DMS 273 treated with DMSO at 0.1 percent for 48 hours (cell line): ENCODE results near the gene NPVF.
A peak's percentile ranks its signal among the peaks of the same experiment; 100 is the strongest.

Experiments
- DNase-seq: peaks from one replicate; lab custom pipeline; 2025; lab: John Stamatoyannopoulos, UW

NPVF gene, protein sequence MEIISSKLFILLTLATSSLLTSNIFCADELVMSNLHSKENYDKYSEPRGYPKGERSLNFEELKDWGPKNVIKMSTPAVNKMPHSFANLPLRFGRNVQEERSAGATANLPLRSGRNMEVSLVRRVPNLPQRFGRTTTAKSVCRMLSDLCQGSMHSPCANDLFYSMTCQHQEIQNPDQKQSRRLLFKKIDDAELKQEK

DNA sequence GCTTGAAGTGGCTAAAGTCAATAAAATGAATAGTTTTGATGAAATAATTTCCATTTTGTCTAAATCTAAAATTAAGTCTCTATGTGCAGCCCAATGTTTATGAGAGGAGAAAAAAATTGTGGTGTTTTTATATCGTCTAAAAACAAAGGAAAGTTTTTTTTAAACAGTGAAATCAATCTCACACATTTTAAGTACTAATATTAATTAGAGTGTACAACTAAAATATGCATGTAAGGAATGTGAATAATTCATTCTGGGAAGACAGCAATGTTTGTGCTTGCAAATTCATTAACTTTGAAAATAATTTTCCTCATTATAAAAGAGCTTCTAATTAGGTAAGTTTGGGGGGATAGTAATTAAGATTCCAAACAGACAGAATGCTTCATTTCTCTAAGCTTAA, at the start of gene NPVF:
TSS of gene NPVF (minus strand) at position 101 of the 400 bp plus-strand sequence. CDS start at position 54, 47 bp downstream.
- no peak for DNase-seq

DNA sequence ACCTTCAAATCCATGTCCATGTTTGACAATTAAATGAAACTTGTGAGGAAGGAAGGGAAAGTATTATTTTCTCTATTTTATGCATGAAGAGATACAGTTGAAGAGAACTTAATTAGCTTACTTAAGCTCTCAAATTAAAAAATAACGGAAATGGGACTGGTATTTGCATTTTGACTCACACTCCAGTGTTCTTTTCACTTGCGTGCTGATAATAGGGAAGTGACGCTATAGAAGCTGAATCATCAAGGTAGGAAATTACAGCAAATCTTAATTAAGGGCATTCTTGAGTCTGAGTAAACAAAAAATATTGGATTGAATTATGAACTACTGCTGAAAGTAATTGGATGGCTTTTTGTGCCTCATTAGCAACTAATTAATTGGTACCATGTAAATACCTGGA, 44.0 kb upstream of the NPVF start:
- DNase-seq, result no peak

DNA sequence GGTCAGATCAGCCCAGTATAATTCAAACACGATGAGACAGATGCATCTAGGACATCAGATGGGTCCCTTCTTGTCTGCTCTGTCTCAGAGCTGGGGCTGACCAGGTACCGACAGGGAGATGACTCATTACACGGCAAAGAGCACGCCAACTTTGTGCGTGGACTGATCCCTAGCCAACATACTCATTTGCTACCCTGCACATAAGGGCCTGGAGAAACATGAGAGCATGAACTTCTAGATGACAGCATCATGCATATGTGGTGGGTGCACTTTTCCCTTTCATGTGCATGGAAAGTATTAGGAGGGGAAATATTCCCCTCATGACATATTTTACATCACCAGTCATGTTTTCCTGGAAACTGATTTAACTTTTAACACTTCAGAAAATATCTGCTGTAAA, 35.1 kb upstream of the NPVF start:
- DNase-seq, result no peak

DNA sequence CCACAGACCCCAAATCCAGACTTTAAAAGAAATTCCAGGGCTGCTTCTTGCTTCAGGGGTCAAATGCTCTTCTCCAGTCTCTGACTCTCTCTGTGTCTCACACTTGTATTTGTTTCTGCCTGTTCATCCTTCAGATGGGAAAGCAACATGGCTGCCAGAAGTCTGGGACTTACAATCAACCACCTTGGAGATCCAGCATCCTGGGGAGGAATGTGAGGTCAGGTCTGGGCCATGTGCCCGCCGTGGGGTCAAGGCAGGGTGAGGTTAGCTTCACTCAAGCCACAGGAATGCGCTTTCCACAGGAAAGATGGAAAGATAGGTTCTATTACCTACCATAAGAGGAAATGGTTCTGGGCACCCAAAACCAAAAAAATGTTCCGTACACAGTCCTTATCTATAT, 34.3 kb upstream of the NPVF start:
- no peak for DNase-seq

DNA sequence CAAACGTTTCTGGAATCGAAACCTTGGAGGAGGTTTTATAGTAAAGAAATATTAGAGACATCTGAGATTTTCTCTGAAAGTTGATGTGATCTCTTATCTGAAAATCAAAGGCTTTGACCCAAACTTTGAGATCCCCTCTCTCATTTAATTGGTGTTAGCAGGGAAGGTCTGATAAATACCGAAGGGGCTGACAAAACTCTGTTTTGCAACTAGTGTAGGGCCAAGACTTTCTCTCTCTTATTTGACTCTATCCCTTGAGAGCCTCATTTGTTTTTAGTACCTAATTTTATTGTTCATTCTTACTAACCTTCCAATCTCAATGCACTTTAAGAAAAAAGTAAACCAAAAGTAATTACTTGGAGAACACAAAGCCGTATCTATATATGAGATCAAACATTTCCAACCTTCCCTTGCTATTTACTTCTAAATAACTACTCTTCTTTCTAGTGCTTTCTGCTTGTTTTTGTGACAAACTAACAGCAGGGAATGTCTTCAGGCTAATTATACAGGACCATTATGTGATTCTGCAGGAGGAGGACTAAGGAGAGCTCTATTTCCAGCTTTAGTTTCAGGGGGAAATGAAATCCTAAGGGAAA, 33.4 kb upstream of the NPVF start:
- no peak for DNase-seq

DNA sequence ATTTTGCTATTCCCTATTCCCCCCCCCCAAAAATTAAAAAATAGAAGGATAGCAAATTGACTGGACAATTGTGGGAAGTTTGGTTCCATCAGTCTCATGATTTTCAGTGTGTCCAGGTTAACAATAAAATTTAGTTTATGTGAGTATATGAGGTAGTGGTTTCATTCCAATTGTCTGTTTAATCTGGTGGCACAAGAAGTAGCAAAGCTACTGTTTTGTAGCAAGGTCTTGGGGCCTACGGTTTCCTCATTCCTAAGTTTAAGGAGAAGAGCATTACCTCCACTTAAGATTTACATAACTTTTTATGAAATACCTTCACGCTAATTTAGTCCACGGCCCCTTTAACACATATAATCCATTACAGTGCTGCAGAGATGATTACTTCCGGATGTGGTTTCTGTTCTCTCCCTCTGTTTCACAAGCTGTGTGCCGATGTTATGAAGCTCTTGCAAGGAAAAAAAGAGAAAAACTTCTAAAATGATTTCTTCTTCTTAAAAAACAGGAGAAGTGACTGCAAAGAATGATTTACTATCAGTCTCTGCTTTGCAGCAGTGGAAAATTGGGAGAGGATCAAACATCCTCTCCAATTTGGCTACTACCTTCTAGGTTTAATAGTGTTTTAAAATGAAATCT, 32.7 kb upstream of the NPVF start:
- no peak for DNase-seq

DNA sequence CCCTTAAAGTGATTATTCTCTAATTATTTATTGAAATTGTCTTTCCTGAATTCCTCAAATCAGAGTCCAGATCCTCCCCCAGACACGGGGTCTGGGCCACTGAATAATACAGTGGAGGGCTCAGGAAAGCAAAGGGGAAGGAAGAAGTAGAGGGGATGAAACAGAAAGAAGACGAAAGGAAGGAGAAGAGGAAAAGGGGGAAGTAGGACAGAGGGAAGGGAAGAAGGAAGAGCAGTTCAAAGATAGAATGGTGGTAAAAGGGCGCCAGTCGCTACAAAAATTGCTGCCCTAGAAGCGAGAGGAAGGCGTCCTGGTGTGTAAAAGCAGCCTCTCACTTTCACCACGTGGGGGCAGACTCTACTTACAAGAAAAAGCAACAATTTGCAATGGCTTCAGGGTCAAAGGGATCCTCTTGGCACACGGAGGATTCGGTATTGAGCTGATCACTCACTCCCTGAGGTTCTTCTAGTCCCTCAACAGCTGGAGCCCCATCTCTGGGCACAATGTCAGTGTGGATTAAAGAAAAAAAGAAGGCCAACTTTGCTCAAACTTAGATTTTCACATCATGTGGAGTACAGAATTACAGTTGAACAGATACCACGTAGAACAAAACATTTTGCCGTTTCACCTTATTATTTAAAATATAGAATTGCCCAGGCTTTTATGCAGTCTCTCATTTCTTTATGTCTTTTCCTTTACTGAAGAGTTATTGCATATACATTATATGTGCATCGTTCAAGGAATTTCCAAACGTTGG, 31.4 kb upstream of the NPVF start:
- peak; percentile 78 for DNase-seq

DNA sequence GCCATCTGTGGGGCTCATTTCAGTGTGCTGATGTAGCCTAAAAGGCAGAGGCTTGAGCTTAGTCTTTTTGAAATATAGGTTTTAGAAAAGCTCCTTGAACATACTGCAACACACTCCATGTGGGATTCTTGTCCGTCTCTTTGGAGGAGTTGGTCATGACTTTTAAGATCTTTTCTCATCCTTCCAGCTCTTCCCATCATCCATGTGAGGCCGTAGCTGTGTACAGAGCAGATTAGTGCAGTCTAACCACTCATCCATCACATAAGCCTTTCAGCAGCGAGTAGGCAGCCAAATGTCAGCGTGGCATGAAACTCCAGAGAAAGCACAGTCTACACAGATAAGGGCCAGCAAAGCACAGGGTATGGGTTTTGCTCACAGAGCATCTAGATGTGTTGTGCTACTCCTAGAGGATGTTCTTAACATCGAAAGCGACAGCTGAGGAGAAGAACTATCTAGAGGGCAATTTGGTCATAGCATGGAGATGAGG, 28.1 kb upstream of the NPVF start:
- DNase-seq, result peak; percentile 81

DNA sequence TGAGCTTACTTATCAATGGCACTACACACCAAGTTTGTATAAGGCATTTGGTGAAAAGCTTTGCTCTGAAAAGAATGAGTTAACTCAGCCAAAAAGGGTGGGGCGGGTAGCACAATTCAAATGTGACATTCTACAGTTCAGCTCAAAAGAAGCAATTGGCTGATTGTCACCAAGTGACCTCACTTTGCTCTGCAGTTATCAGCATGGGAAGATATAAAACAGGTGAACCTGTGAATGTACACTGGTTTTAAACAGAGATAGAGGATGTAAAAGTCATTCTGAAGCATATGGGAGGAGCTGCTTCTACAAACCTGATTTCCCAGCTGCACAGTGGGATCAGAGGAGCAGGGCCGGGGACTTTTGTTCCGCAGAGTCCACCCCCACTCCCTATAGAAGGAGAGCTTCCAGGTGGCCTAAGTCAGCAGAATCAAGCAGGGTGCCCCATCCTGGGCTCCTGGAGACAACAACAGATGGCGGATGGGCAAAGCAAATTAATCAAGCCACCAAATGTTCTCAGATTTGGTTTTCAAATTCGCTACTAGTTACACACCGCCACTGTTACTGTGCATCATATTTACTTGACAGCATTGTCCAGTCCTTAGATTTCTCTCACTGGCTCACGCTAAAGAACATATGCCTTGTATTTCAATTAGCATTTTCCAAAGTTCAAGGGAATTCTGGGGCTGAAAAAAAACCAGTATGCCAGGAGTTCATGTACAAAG, 27.5 kb upstream of the NPVF start:
- peak; percentile 99 for DNase-seq

DNA sequence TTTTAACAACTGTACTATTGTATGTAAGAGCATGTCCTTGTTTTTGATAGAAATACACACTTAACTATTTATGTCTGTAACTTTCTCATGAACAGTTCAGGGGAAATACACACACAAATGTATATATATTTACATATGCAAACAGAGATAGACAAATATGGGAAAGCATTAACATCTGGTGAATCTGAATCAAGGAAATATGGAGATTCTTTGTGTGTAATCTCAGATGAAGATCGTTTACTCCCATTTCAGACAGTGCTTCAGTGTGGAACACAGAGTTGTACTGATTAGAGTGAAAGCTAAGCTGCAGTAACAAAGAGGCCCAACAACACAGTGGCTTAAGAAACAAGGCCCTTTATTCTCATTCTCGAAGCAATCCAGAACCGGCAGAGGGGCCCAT, 26.3 kb upstream of the NPVF start:
- DNase-seq, result no peak

DNA sequence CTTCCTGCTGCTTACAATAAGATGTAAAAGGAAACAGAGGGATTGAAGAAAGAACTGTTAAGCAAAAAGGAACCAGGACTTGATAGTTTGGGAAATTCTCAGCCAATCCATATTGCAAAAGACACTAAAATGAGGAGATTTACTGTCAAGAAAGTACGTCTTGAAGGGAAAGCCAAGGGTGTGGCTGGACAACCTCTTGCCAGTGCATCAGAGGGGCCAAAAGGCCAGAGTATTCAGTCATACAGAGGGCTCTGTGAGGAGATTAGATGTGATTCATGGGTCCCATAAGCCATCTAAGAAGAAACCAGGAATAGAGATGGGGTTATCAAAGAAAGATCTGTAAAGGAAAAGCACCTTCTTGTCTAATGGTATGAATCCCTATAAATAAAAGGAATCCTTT, 25.4 kb upstream of the NPVF start:
- no peak for DNase-seq

DNA sequence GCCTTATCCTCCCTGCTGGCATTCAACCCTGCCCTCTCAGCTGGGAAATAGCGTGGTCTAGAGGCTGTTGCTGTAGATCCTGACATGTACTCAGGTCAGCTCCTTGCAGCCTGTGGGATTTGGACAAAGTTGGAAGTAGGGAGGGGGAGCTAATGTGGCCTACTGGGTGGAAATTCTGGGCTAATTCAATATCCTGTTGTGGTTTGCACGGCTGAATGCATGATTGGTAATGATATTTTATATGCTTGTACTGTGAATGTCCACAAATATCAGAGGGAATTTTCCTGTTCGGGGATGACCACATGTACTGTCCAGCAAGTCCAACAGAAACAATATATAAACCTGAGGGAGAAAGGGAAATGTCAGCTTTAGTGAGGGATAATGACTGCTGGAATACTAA, 22.1 kb upstream of the NPVF start:
- DNase-seq, result no peak

DNA sequence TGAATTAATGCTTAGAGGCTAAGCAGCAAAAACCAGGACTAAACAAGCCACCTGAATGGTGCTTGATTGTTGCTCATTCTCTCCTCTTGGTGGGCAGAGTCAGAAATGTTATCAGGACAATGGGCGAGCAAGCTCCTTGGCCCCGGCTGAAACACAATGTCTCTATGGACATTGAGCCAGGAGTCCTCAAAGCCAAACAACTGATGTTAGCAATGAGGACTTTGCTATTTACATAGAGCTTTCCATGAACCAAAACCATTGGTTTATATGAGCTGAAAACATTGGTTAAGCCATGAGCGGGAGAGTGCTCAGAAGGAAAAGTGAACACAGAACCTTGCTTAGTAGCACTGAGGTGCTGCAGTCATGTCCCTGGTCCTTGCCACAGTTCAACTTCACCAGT, 21.5 kb upstream of the NPVF start:
- no peak for DNase-seq

DNA sequence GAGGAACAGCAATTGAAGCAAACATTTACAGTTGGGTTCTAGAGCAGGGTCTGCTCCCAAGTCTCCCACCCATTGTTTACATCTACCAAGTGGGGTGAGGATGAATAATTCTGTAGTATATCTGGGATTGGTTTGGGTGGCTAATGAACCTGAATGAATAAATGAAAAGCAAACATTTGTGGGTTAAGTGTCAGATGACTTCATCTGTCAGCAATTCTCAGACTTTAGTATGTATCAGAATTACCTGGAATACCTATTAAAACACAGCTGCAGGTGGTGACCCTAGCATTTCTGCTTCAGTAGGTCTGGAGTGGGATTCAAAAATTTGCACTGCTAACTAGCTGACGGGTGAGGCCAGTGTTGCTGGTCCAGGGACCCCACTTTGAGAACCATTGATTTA, 18.0 kb upstream of the NPVF start:
- DNase-seq, result no peak

DNA sequence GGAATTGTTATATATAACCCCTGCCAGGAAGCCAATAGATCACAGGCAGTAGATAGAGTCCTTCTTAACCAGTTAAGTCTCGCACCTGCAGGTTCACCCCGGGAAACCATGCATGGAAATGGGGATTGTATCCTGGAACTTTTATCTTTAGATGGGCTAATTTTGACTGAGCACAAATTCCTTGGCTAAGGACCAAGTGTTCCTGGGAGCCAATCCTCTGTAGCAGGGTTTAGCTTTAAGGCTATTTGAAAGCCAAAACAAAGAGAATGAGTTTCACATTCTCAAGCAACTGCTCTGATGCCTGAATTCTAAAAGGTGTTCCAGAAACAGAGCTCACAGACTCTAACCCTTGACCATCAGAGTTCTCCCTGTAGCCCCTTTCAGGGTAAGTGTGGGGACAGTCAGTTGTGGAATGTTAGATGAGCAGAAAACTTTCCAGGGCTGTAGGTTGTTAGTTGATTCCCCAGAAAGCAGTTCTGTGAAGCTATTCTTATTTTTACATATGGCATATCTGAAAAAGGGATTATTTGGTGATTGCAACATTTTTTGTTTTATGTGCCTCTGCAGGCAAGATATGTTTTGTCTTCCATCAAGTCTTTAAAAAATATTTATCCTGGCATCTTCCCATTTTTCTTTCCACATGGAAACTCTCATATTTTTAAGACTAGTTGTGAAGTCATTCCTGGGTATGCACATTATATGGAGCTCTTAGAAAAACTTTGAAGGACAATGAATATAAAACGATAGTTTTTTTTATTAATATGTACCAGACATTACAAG, 16.2 kb upstream of the NPVF start:
- no peak for DNase-seq

DNA sequence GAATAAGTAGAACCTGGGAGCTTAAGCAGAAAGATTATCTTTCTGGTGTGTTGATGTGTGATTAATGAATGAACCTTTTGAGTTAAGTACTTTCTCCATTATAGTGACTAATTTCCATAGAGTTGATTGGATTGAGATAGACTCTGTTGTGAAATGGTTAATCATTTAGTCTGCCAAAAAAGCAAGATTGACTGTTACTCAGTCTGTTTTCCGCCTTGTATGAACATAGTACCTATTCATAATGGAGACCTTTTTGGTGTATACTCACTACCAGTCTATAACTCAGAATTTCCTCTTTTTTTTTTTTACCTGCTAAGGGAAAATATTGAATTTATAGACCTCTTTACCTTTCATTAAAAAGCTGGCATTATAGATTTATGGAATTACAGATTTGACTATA, 14.4 kb upstream of the NPVF start:
- DNase-seq, result no peak

DNA sequence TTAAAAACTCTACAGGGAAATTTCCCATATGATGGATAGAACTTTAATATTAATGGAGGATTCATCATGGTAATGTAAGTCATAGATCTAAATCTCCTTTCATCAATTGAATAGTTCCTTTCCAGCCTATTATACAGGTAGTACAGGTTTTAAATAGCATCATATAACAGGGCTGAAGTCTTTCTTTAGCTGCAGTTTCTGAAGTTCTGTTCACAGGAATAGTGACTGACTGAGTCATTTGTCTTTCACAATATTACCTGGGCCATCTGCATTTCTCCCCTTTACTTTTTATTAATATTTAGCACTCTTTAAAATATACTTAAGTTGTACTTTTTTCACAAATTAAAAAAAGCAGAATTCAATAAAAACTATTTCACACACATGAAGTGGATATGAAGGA, 12.6 kb upstream of the NPVF start:
- DNase-seq, result no peak

DNA sequence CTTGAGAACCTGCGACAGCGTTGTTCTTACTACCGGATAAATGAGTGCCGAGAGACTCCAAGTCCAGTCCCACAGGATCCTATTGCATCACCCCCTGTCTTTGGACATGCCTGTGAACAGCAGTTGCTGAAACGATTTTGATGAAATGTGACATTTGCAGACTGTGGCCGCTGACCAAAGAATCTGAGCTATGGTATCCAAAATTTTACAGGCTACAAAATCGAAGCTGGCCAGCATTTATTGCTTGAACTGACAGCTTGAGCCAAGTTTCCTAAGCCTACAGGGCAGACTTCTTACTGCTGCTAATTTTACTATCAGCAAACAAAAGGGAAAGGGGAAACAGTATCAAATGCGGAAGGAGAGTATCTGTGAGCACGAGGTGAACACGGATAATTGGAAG, 12.1 kb upstream of the NPVF start:
- no peak for DNase-seq

DNA sequence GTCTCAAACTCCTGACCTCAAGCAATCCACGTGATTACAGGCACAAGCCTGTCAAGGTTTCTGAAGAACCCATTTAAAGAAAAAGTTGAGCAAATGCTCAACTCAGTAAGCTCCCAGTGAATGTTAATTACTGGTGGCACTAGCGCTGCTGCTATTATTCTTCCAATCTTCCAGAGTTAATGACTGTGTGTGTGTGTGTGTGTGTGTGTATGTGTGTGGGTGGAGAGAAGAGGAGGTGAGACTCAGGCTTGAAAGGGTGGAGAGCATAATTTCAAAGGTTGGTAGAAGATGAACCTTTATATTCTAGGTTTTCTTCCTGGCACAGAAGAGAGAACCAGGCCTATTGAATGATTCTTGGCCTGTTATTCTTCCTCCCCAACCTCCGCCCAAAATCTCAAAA, 11.6 kb upstream of the NPVF start:
- DNase-seq, result no peak

DNA sequence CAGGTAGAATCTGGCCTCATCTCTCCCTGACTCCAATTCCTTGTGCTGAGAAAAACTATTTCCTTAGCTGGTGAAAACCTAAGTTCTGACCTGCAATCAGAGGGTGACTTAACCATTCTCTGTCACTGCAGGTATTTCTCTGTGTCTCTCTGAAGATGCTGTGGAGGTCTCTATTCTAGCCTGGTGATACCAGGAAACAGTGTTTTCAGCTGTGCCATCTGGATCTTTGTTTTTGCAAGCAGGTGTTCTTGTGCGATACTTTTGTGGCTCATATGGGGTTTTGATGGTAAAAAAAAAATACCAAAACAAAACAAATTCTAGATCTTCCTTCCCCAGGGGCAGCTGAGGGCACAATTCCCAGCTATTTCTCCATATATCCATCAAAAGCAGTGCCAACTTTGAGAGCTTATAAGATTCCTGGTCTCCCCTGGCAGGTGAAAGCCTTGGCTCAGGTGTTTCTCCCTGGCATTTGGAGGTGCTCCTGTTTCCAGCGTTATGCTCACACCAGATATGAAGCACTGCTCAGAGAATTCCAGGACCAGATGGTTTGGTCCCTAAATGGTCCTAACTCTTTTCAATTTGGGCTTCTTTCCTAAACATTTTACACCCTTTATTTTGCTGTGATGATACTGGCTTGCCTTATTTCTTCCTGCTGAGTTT, 9.9 kb upstream of the NPVF start:
- DNase-seq, result no peak

DNA sequence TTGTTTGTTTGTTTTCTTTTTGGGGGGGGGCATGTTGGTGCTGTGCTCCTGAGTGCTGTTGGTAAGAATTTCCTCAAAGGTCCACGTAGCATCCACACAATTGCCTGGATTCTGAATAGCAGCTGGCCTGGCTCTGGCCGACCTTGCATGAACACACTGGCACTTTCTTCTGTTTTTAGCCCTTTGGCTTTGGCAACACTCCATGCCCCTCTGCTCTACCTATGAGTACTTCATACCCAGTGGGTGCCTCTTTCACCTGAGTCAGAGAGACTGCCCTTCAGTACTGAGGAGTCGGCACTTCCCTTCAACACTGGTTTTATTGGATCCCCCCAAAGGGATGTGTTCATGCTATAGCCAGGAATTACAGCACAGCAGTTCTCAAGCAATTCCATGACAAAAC, 7.2 kb upstream of the NPVF start:
- no peak for DNase-seq
